Right forelimb (tissue), 1 donor: ENCODE measurements around the gene POFUT2.

ENCODE experiments used
- DNase-seq: peaks from one replicate; pipeline ENCODE4 v3.0.0-alpha.2; 2018

POFUT2 gene

GRCh38 chr21:45246386-45247320, 41.0 kb downstream of the POFUT2 start:
- DNase-seq = peak; percentile 16

GRCh38 chr21:45244799-45245340, 42.8 kb downstream of the POFUT2 start:
- DNase-seq = no peak

- DNase-seq = no peak
These were observed 44.1 kb downstream of the POFUT2 start for GRCh38 chr21:45243603-45244002.

GRCh38 chr21:45241357-45241756, 46.3 kb downstream of the POFUT2 start:
- DNase-seq = peak; percentile 18

GRCh38 chr21:45237401-45237800, 50.3 kb downstream of the POFUT2 start:
- DNase-seq = no peak

GRCh38 chr21:45236481-45236880, 51.2 kb downstream of the POFUT2 start:
- no peak for DNase-seq

- no peak for DNase-seq
These were observed 52.2 kb downstream of the POFUT2 start for GRCh38 chr21:45235488-45235887.

- no peak for DNase-seq
These were observed 52.7 kb downstream of the POFUT2 start for GRCh38 chr21:45234965-45235364.

GRCh38 chr21:45234127-45234526, 53.6 kb downstream of the POFUT2 start:
- DNase-seq = no peak

GRCh38 chr21:45231705-45232104, 56.0 kb downstream of the POFUT2 start:
- no peak for DNase-seq

GRCh38 chr21:45228656-45229240, 58.9 kb downstream of the POFUT2 start:
- no peak for DNase-seq

GRCh38 chr21:45228171-45228641, 59.5 kb downstream of the POFUT2 start:
- no peak for DNase-seq

- DNase-seq = no peak
These were observed 60.0 kb downstream of the POFUT2 start for GRCh38 chr21:45227735-45228134.

- DNase-seq = no peak
These were observed 61.0 kb downstream of the POFUT2 start for GRCh38 chr21:45226540-45227326.

GRCh38 chr21:45225741-45226327, 61.9 kb downstream of the POFUT2 start:
- no peak for DNase-seq

GRCh38 chr21:45225041-45225740, 62.5 kb downstream of the POFUT2 start:
- no peak for DNase-seq

GRCh38 chr21:45224189-45224938, 63.3 kb downstream of the POFUT2 start:
- DNase-seq = no peak

- no peak for DNase-seq
These were observed 64.2 kb downstream of the POFUT2 start for GRCh38 chr21:45223236-45224185.

- DNase-seq = no peak
These were observed 65.7 kb downstream of the POFUT2 start for GRCh38 chr21:45222001-45222400.
